HG02678 (cell line): ENCODE measurements around the gene MDFI.

ENCODE experiments used
- ATAC-seq: cut with Tn5 transposase; IDR thresholded peaks from one replicate; pipeline ENCODE4 v1.9.1; 2021; ENCODE audit warnings: mild to moderate bottlenecking, moderate library complexity; ENCODE audit not compliant: unreplicated experiment

Gene MDFI

GRCh38 chr6:41648070-41648585 is 9.9 kb downstream of the MDFI start:
- ATAC-seq: no peak

GRCh38 chr6:41648921-41649320 is 10.7 kb downstream of the MDFI start:
- no peak for ATAC-seq

- ATAC-seq: no peak
Measured at GRCh38 chr6:41649596-41649995, 11.3 kb downstream of the MDFI start.

- ATAC-seq: no peak
Measured at GRCh38 chr6:41650120-41650519, 11.9 kb downstream of the MDFI start.

GRCh38 chr6:41651246-41651961 is 13.1 kb downstream of the MDFI start:
- no peak for ATAC-seq

GRCh38 chr6:41651962-41652657 is 13.8 kb downstream of the MDFI start:
- ATAC-seq: no peak

GRCh38 chr6:41652866-41653652 is 14.8 kb downstream of the MDFI start:
- no peak for ATAC-seq

- no peak for ATAC-seq
Measured at GRCh38 chr6:41653691-41654090, 15.4 kb downstream of the MDFI start.

- ATAC-seq: no peak
Measured at GRCh38 chr6:41654151-41654697, 16.0 kb downstream of the MDFI start.

- ATAC-seq: no peak
Measured at GRCh38 chr6:41654698-41655151, 16.5 kb downstream of the MDFI start.

- ATAC-seq: no peak
Measured at GRCh38 chr6:41655176-41655575, 16.9 kb downstream of the MDFI start.

GRCh38 chr6:41655646-41656001 is 17.4 kb downstream of the MDFI start:
- ATAC-seq: no peak

- ATAC-seq: no peak
Measured at GRCh38 chr6:41656002-41656691, 17.9 kb downstream of the MDFI start.

GRCh38 chr6:41657131-41658094 is 19.1 kb downstream of the MDFI start:
- ATAC-seq: no peak

- no peak for ATAC-seq
Measured at GRCh38 chr6:41658636-41659035, 20.4 kb downstream of the MDFI start.

GRCh38 chr6:41659935-41660334 is 21.7 kb downstream of the MDFI start:
- ATAC-seq: no peak

- ATAC-seq: no peak
Measured at GRCh38 chr6:41663568-41663967, 25.3 kb downstream of the MDFI start.

GRCh38 chr6:41664271-41664670 is 26.0 kb downstream of the MDFI start:
- no peak for ATAC-seq

- no peak for ATAC-seq
Measured at GRCh38 chr6:41667195-41667594, 28.9 kb downstream of the MDFI start.

- no peak for ATAC-seq
Measured at GRCh38 chr6:41668968-41669367, 30.7 kb downstream of the MDFI start.
